HG03045 (cell line): ENCODE measurements around the gene CXCR5.
A peak's percentile ranks its signal among the peaks of the same experiment; 100 is the strongest.

Experiments used
- ATAC-seq: cut with Tn5 transposase; IDR thresholded peaks from one replicate; pipeline ENCODE4 v1.9.1; 2021; ENCODE audit warnings: mild to moderate bottlenecking, moderate library complexity; ENCODE audit not compliant: unreplicated experiment

CXCR5 gene

DNA sequence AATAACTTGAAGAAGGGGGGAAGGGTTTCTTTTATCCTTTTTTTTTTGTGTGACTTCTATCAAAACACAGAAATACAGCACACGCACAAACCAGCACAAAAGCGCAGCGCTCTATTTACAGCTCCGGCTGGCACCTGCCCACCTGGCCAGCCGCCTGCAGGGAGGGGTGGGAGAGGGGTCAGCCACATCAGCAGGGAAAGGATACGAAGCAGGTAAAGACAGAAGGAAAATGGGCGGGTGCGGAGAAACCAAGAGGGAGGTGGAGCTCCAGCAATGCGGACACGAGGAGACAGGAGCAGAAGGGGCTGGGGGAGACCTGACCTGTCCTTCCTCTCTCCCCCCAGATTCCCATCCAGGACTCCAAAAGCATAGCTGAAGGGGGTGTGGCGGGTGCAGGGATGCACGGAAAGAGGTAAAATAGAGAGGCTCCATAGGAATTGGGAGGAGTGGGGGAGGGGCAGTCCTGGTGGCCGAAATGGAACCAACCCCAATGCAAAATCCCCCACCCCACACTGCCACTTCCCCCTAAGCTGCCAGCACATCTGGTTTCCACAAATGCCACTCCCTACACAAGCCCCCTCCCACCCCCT, 14.1 kb downstream of the CXCR5 start:
- ATAC-seq, result no peak

GRCh38 chr11:118898400-118899295, 15.0 kb downstream of the CXCR5 start:
- no peak for ATAC-seq

GRCh38 chr11:118899296-118899688, 15.6 kb downstream of the CXCR5 start:
- ATAC-seq, result no peak

GRCh38 chr11:118899706-118900360, 16.1 kb downstream of the CXCR5 start:
- no peak for ATAC-seq

DNA sequence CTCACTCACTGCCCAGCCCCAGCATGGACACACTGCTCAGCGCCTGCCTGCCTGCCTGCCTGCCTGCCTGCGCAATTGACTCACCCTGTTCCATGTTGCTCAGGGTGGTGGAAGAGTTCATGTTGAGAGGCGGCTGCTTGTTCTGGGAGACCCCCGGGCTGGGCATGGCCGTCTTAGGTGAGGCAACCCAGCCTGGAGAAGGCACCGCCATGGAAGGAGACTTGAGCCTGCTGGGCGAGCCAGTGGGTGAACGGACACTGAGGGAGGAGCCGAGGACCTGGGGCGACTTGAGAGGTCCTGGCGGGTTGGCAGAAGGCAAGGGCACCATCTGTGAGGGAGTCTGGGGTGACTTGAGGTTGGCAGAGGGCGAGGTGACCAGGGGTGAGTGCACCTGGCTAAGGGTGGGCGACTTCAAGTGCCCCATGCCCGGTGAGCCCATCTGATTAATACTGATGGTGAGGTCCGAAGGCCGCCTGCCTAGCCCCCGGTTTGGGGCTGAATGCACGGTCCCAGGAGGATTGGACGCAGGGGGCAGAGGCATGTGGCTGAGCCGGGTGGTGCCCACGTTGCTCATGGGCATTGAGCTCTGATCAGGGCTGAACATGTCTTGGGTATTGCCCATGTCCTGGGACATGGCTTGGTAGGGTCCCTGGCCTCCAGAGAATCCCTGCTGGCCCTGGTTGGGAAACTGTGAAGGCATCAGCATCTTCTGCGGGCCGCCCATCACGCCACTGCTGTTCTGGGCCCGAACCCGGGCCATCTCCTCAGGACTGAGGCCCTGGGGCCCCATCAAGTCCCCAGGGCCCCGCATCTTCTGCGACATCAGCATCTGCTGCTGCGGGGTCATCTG, 17.1 kb downstream of the CXCR5 start:
- no peak for ATAC-seq

GRCh38 chr11:118901494-118902335, 18.0 kb downstream of the CXCR5 start:
- no peak for ATAC-seq

- ATAC-seq, result no peak
Measured at GRCh38 chr11:118902336-118903203, 18.9 kb downstream of the CXCR5 start.

DNA sequence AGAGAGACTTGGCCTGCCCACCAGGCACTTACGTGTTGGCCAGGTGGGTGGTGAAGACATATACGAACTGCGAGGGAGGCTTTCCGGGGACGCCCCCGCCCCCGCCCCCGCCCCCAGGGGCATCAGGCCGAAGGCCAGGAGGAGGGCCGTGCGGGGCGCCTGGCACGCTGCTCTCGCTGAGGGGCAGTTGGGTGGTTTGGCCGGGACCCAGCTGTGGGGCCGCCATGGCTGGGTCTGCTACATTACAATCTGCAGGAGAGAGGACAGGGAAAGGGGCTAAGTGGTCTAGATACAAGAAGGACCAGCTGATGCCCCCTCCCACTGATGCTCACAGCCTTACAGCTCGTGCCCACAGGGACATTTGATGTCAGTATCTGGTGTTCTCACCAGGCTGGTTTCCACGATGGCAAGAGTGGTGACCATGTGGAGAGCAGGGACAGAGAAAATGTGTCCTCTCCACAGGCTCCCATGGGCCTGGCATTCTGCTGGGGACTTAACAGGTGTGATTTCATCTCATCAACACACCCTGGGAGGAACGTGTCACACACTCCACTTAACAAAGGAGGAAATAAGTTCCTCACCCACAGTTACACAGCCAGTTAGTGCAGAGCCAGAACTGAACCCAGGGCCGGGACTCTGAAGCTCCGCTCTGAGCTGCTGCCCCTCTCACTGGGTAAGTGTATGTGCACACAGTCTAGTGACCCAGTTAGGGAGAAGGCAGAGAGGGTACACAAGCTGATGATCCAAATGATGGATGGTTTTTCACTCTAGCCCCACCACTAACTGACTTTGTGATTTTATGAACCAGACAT, 19.7 kb downstream of the CXCR5 start:
- ATAC-seq, result no peak

DNA sequence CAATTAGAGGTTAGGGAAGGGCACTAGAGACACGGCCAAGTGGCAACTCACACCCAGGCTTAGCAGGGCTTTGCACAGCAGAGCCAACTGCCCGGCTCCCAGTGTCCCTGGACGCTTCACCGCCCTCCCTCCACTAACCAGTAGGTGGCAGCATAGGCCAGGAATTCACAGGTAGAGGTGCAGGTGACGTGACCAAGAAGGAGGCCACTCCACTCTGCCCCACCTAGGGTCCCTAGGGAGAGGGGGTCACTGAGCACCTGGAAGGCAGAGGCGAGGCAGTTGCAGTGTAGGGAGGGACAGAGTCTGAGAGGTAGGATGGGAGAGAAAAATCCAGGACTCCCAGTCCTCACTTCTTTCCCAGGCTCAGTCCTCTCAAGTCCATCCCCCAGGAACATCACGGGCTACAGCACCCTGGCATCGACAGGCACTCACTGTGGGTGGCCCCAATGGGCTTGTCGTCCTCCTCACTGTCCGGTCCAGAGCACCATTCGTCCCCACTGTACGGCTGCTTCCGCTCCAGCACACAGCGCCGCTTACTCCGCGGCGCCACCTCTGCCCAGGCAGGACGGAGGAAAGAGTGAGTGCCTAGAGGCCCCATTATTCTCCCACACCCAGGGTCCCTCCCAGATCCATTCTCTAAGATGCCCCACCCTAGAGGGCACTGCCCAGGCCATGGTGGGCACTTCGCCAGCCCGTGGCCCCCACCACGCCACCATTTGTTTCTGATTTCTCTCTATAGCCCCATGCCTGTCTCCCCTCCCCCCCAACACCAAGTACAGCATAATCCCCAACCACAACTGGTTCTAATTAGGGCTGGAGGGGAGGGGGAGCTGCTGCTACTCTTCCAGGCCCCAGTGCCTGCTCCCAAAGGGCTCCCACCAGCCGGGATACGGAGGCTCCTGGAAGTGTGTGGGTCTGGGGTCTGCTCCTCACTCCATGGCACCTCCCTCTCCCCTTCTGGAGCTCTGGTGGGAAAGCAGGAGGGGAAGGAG, 23.7 kb downstream of the CXCR5 start:
- peak; percentile 73 for ATAC-seq

- no peak for ATAC-seq
Measured at GRCh38 chr11:118908264-118908663, 24.6 kb downstream of the CXCR5 start.

DNA sequence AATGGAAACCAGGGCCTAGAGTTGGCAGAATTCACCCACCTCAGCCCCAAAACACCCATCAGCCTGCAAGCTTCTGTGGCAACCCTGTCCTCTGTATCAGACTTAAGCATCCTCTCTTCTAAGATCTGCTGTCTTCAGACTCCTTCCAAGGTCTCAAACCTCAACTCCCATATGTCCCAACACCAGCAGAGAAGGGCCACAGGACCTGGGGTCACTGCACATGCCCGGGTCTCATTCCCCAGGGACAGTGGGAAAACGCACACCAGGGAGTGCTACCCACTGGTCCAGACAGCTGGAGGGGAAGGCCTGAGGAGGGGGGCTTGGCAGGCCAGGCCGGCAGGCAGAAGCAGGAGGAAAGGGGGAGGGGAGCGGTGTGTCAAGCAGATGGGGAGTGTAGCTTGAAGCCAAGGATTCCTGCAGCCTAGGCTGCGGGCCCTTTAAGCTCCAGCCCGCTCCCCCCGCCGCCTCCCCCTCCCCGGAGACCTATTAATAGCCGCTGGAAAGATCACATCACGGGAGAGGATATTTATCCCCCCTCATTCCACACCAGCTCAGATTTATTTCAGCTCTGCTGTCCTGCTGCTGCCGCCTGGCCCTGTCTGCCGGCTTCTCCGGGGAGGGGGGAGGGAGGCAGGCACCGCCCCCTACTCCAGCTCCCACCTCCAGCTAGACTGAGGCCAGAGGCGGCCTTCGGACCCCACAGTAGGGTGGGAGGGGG, 25.4 kb downstream of the CXCR5 start:
- ATAC-seq, result no peak

- ATAC-seq, result no peak
Measured at GRCh38 chr11:118909619-118910308, 26.1 kb downstream of the CXCR5 start.

GRCh38 chr11:118910309-118911112, 26.8 kb downstream of the CXCR5 start:
- ATAC-seq, result no peak

- ATAC-seq, result no peak
Measured at GRCh38 chr11:118911113-118911879, 27.6 kb downstream of the CXCR5 start.
